Glomerular visceral epithelial cell (primary cell): ENCODE measurements around the gene HYOU1.
A peak's percentile ranks its signal among the peaks of the same experiment; 100 is the strongest.
"Not testable (repeated sequence)": the region's sequence is repeated elsewhere in the genome, so short reads cannot be mapped to it uniquely, and the experiment has no call there.

Experiments
- DNase-seq: peaks from one replicate; pipeline ENCODE4 v3.0.0-alpha.2; 2016; ENCODE audit errors: extremely low spot score

HYOU1 gene

DNA sequence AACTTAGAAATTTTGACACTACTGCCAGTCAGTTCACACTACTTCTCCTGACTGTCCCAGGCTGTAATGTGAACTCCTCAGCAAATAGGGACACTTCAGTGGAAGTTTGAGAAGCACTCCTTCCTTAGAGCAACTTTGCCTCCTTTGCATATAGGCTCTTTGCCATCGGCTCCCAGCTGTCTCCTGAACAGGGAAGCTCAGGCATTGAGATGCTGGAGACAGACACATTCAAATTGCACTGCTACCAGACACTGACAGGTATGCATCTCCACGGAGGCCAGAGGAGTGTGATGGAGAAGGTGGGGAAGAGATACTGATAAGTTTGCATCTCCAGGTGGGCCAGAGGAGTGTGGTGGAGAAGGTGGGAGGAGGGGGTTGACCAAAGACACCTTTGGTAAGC lies 37.0 kb downstream of the HYOU1 start:
- no peak for DNase-seq

DNA sequence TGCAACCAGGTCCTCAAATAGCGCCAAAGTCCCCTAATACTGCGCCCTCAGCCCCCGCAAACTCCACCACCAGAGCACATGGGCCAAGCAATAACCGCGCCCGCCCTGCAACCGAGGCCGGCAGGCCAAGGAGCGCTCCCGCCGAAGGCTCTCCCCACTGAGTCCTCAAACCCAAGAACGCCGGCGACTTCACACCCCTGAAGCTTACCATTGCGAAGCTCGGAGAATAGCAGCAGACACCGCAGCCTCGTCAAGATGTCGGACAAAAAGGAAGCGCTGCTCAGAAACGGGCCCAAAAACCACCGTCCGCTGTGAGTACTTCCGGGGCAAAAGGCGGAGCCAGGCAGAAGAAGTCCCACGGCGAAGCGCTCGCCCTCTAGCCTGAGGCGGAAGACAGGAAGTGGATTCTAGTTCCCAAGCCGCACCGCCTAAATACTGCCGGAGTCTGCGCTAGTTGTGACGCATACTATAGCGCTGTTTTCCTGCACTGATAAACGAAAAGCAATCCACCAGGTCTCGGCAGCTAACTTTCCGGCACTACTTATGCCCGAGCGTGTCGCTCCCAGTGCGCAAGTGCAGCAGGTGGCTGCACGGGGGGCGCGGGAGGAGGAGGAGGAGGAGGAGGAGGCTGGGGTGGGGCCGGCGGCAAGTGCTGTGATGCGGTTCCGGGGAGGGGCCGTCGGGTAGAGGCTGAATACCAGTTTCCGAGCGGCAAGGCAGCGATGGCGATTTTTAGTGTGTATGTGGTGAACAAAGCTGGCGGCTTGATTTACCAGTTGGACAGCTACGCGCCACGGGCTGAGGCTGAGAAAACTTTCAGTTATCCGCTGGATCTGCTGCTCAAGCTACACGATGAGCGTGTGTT lies 38.7 kb downstream of the HYOU1 start, which contains the start of the genes RPS25 and TRAPPC4:
TSS of gene RPS25 (minus strand) at position 270 of the 865 bp plus-strand sequence. CDS start at position 211, 59 bp downstream.
TSS of gene TRAPPC4 (plus strand) at position 693 of the 865 bp plus-strand sequence. CDS start at position 723, 30 bp downstream.
- DNase-seq: peak; percentile 92

DNA sequence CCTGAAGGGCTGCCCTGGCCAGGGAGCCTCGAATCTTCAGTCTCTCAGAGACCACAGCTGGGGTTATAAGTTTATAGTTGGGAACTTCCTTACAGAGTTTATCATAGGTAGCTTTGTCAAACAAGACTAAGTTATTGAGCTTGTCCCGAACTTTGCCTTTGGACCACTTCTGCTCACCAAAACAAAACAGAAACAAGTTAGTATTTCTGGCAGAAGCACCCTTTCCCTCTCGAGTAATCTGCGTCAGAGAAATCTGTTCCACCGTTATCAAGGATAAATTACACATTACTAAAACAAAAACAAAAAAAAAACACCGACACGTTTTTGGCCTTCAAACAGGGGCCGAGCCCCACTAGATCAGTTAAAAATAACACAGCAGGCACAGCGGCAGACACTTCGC lies 39.6 kb downstream of the HYOU1 start:
- not testable (repeated sequence) for DNase-seq

DNA sequence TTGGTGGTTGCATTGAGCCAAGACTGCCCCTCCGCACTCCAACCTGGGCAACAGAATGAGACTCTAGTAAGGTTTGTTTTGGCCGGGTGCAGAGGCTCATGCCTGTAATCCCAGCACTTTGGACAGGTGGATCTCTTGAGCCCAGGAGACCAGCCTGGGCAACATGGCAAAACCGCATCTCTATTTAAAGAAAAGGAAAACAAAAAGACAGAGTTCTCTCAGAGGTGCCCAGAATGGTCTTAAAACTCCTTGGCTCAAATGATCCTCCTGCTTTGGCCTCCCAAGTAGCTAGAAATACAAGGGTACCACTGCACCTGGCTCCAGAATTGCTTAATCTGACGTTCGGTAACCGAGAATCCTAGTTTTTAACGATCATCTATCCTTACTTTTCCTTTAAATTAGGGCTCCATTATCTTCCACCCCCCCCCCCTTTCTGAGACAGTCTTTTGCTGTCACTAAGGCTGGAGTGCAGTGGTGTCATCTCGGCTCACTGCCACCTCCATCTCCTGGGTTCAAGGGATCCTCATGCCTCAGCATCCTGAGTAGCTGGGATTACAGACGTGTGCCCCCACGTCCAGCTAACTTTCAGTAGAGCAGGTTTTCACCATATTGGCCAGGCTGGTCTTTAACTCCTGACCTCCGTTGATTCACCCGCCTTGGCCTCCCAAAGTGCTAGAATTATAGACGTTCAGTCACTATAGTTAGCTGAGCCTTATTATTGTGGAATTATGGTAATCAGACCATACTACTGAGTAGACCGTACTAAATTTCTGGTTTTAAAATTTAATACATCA lies 40.6 kb downstream of the HYOU1 start:
- DNase-seq: no peak

DNA sequence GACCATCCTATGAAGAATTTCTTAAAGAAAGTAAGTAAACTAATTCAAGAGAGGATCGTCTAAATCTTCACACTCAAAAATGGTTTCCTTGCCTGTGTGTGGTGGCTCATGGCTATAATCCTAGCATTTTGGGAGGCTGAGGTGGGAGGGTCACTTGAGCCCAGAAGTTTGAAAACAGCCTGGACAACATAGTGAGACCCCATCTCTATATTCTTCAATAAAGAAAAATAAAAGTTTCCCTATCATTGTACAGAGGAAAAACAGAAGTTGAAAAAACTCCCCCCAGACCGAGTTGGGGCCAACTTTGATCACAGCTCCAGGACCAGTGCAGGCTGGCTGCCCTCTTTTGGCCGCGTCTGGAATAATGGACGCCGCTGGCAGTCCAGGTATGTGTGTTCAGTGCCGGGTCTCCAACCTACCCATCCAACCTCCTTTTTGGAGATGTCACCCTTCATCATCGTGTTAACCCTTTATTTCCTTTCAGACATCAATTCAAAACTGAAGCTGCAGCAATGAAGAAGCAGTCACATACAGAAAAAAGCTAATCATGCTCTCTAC lies 41.9 kb downstream of the HYOU1 start:
- peak; percentile 13 for DNase-seq

DNA sequence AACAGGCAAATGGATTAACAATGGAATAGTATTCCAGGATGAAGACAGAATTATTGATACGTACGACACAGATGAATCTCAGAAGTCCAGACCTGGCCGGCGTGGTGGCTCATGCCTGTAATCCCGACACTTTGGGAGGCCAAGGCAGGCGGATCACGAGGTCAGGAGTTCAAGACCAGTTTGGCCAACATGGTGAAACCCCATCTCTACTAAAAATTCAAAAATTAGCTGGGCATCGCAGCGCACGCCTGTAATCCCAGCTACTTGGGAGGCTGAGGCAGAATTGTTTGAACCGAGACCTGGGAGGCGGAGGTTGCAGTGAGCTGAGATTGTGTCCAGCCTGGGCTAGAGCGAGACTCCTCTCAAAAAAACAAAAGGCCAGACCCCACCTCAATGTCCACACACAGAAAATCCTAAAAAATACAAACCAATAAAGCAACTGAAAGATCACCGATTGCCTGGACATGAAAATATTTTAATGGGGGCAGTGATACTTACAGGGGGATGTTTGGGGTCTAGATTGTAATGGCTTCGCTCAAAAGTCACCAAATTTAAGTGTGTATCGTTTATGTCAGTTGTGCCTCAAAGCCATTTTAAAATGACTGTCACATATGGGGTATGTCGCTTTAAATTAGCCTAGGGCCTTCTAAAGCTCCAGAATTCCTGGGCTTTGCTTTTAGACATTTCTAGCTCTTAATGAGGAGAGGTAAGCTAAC lies 42.6 kb downstream of the HYOU1 start:
- DNase-seq: no peak

DNA sequence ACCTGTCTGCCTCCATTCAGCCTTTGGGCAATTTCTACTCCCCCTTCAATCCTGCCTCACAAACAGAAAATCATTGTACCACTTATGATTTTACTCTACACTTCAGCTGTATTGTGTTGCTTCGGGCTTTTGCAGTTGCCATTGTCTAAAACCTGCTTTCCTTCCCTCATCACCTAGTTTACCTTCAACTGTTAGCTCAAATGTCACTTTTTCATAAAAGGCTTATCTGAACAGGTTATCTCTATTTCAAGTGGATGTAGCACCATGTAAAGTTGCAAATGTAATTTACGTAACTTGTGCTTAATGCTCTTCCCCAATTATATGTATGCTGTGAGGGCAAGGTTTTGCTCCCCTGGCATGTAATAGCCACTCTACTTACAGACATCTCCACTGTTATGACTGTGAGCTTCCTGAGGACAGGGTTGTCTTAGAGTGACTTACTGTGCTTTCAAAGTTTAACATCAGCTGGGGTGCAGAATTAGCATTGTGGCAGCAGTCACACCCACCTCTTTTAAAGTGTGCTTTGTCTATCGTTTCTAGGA lies 44.3 kb downstream of the HYOU1 start:
- no peak for DNase-seq

DNA sequence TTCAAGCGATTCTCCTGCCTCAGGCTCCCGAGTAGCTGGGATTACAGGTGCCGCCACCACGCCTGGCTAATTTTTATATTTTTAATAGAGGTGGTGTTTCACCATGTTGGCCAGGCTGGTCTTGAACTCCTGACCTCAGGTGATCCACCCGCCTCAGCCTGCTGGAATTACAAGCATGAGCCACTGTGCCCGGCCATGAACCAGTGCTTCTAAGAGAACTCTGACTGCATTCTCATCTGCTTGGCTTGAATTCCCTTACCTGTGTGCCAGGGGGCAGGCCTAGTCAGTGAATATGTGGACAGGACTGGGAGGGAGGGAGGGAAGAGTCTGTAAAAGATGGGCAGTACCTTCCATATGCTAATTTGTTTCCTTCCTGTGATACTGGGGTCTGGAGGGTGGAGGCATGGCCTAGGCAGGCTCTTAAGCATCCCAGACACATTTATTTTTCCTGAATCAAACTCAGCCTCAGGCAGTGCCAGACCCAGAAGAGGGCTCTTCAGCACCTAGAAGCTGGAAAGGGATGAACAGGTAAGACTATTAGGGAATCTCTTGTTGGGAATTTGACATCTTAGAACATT lies 45.4 kb downstream of the HYOU1 start:
- DNase-seq: no peak

DNA sequence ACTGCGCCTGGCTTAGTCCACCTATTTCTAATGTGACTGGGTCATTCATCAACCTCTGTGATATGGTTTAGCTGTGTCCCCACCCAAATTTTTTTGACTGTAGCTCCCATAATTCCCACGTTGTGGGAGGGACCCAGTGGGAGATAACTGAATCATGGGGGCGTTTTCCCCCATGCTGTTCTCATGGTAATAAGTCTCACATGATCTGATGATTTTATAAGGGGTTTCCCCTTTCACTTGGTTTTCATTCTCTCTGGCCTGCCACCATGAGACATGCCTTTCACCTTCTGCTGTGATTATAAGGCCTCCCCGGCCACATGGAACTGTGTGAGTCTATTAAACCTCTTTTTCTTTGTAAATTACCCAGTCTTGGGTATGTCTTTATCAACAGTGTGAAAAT lies 50.3 kb downstream of the HYOU1 start:
- no peak for DNase-seq

DNA sequence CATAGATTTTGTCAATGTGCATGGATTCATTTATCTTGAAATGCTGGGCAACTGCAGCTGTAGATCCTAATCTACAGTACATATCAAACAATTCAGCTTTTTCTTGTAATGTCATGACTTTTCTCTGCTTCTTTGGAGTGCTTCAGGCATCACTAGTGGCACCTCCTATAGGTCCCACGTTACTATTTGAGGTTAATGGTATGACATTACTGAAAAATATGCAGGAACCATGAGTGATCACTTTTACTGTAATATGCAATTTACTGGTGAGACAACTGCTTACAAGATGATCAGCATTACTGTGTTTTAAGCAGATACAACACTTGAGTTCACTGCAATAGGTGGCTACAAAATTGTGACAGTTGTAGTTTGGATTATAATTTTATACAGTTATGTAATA lies 56.1 kb downstream of the HYOU1 start:
- no peak for DNase-seq

DNA sequence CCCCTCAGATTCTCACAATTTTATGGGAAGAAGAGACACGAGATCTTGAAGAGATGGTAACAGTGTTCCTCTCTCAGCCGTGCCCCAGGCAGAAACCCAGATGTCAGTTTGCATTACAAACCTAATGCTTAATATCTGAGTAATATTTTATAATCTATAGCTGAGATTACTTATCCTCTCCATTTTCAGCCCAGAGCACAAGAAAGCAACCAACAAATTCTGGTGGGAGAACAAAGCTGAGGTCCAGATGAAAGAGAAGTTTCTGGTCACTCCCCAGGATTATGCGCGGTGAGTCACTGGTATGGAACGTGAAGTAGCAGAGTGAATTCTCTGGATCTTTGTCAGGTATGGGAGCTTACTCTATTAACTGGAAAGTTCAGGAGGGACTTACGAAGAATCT lies 58.2 kb downstream of the HYOU1 start:
- DNase-seq: peak; percentile 73

DNA sequence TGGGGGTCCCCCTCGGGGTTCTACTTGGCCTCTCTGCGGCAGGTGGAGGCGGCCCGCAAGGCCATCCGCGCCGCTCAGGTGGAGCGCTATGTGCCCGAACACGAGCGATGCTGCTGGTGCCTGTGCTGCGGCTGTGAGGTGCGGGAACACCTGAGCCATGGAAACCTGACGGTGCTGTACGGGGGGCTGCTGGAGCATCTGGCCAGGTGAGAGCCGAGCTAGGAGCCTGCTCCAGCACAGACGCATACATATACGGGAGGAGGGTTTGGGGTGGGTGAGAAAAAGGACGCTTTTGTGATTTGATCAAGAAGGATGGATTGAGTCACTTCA lies 58.7 kb downstream of the HYOU1 start:
- DNase-seq: no peak

DNA sequence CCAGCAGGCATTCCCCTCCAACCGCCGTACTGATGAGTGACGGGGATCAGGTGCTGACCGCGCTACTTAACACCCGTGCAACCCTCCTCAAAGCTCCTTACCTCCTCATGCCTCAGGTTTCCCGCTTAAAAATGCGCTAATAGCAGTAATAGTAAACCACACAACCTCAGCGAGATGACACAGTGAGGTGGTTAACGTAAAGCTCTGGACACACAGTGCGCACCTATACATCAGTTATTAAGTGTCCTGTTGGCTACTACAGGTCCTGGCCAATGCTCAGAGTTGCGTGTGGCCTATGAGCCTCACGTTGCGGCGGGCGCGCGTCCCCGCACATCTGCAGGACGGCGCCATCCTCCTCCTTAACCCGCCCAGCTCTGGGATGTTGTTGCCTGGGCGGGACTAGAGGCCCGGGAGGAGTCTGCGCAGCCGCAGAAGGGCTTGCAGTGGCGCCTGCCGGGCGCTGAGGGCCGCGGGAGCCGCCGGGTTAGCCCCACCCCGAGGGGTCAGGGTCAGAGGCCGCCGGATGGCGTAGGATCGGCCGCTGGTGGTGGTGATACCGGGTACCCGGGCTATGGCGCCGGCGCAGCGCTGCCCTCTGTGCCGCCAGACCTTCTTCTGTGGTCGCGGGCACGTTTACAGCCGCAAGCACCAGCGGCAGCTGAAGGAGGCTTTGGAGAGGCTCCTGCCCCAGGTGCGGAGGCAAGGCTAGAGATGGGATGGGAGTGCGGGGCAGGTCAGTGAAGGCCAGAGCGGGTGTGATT lies 59.2 kb downstream of the HYOU1 start, which contains the start of gene CENATAC:
TSS of gene CENATAC (plus strand) at position 512 of the 761 bp plus-strand sequence. CDS start at position 572, 60 bp downstream.
- peak; percentile 81 for DNase-seq

DNA sequence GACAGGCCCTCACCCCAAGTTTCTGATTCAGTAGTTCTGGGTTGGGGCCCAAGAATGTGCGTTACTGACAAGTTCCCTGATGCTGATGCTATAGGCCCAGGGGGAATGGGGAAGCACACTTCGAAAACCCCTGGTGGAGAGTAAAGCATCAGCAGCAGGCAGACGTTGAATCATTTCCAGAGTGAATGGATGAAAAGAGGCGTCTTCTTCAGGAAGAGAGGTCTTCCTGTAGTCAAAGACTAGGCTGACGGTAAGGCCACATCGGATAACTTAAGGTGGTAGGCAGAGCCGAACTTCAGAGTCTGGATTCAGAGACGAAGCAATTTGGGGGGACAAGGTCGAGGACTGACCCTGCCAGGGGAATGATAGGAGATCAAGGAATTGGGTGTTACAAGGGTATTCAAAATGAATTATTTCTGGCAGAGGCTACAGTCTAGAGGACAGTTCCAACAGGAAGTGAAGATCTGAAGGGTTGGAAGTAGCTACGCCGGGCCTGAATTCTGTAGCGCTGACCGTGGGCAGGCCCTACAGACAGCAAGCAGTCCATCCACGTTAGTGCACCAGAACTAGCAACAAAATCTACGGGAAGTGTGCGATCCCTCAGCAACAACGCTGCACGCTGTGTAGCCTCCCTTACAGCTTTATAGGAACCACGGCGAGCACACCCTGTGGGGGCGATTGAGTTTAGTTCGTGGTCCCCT lies 59.9 kb downstream of the HYOU1 start:
- no peak for DNase-seq
